NCI-H748 (cell line): ENCODE measurements around the gene EHBP1L1.
A peak's percentile ranks its signal among the peaks of the same experiment; 100 is the strongest.

Source experiments
- DNase-seq: peaks from one replicate; lab custom pipeline; 2025; ENCODE audit not compliant: unreplicated experiment; lab: John Stamatoyannopoulos, UW

The EHBP1L1 gene

DNA sequence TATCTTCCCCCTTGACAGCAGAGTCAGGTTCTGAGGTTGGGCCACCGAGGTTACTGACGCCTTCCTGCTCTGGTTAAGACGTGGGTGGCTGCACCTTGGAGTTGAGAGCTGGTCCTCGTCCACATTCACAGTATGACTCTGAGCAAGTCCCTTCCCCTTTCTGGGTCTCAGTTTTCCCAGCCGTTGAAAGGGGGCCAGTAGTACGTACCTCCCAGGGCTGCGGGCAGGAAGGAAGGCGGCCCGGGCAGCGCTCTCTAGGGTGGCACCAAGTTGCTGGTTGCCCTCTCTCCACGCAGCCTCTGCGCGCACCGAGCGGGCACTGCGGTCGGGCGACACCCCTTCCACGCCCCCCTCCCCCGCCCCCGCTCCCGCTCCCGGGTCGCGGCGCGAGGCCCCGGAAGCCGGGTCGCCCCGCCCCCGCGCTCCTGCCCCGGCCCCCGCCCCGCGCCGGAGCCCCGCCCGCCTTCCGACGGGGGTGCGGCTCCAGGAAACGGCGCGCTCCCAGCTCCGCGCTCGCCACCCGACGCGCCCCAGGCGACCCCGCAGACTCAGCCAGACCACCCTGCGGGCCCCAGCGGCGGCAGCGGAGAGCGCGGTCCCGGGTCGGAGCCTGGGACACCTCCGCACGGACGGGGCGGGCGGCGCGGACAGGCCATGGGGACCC lies at the start of gene EHBP1L1:
TSS of gene EHBP1L1 (plus strand) at position 486 of the 664 bp plus-strand sequence. CDS start 250 bp downstream, outside the sequence.
- DNase-seq, result peak; percentile 63

- no peak for DNase-seq
Measured at GRCh38 chr11:65526744-65527143, 49.1 kb upstream of the EHBP1L1 start.

DNA sequence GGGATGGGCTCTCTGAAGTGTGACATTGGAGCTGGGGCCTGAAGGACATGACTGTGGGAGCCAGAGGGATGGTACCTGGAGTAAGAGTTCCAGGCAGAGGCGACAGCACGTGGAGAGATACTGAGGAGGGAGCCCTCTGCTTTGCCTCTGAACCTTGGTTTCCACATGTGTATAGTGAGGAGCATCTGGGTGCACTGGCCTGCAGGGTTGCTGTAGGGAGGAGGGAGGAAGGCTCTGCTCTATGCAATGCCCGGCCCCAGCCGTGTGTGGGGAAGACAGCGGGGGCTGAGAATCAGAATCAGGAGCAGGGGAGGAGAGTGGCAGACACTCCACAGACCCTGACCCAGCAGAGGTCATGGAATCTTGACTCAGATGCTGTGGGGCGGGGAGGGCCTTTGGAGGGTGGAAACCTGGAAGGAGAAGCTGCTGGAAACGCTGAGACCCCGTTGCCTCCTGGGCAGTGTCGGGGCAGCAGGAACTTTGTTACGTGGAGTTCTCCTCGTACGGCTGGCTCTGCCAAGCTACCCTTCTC lies 47.0 kb upstream of the EHBP1L1 start:
- DNase-seq, result no peak

DNA sequence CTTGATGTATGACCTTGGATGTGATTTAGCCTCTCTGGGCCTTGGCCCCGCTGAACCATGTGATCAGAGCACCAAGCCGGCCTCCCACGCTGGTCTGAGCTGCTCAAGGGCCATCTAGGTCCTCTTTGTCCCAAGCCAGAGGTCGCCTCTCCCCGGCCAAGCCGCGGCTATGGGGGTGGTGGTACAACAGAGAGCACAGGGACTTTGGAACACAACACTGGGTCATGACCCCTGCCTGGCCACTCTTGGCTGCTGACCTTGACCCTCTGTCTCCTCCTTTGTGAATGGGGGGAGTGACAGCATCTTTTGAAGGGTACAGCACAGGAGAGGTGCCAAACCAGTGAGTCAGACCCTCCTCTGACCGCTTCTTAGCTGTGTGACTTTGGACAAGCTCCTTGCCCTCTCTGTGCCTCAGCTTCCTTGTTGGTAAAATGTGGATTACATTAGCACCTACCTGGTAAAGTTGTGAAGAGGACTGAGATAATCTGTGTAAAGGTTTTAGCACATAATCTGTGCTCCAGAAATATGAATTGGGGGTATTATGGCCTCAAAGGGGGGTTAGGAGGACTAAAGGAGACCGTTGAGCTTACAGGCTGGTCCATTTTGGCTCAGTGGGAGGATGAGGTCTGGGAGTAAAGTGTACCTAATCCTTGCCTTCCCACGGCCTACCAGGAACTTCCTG lies 46.2 kb upstream of the EHBP1L1 start:
- DNase-seq, result no peak

DNA sequence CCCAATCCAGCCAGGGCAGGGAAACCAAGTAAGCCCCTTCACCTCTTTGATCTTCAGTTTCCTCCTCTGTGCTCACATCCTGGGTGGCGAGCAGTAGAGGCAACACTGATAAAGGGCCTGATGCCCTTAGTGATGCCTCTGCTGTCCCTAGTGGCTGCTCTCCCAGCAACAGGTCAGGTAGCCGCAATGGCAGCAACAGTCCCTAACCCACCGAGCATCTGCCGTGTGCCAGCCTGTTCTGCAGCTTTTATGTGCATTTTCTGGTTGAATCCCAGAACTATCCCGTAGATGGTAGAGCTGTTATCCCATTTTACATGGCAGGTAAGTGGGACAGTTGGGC lies 45.7 kb upstream of the EHBP1L1 start:
- no peak for DNase-seq

GRCh38 chr11:65532388-65533064 lies 43.3 kb upstream of the EHBP1L1 start:
- DNase-seq, result no peak

GRCh38 chr11:65535102-65535501 lies 40.8 kb upstream of the EHBP1L1 start:
- DNase-seq, result no peak

DNA sequence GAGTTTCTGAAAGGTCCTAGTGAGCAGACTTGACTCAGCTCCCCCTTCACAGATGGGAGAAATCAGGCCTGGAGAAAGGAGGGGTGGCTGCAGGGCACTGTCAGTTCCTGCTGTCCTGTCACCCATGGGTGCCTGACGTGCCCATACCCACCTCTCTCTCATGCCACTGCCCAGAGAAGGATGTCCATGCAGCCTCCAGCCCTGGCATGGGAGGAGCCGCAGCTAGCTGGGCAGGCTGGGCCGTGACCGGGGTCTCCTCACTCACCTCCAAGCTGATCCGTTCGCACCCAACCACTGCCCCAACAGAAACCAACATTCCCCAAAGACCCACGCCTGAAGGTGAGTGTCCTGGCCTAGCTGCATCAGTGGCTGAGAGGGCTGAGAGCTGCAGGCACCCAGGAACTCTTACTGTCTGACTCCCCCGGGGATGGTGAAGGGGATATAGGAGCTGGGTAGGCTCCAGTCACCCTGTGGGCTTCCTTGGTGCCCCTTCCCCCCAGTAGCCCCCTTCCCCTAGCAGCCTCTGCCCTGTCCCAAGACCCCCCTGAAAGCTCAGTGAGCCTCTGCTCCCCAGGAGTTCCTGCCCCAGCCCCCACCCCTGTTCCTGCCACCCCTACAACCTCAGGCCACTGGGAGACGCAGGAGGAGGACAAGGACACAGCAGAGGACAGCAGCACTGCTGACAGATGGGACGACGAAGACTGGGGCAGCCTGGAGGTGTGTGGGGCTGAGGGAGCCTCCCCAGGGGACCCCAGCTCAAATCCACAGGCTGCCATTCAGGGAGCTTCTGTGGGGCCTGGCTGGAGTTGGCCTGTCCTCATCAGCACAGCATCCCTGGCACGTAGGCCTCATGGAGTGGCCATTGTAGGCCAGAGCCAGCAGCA lies 39.2 kb upstream of the EHBP1L1 start:
- DNase-seq, result no peak

GRCh38 chr11:65537296-65537597 lies 38.6 kb upstream of the EHBP1L1 start:
- no peak for DNase-seq

GRCh38 chr11:65537620-65538231 lies 38.1 kb upstream of the EHBP1L1 start:
- no peak for DNase-seq

DNA sequence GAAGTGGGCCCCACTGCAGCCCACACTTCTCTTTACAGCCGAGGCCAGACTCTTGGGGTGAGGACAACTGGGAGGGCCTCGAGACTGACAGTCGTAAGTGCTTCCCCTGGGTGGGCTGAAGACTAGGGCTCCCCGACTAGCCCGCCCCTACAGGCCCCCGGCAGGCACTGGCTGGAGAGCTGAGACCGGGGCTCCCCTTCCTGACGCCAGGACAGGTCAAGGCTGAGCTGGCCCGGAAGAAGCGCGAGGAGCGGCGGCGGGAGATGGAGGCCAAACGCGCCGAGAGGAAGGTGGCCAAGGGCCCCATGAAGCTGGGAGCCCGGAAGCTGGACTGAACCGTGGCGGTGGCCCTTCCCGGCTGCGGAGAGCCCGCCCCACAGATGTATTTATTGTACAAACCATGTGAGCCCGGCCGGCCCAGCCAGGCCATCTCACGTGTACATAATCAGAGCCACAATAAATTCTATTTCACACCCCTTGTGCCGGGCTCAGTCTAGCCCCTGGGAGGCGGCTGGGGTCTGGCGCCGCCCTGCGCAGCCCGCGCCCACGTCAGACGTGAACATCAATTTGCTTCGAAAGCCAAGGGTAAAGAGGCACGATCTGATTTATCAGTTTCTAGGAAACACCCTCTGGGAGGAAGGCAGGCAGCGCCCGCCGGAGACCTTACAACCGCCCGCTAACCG lies 37.5 kb upstream of the EHBP1L1 start:
- DNase-seq, result no peak

DNA sequence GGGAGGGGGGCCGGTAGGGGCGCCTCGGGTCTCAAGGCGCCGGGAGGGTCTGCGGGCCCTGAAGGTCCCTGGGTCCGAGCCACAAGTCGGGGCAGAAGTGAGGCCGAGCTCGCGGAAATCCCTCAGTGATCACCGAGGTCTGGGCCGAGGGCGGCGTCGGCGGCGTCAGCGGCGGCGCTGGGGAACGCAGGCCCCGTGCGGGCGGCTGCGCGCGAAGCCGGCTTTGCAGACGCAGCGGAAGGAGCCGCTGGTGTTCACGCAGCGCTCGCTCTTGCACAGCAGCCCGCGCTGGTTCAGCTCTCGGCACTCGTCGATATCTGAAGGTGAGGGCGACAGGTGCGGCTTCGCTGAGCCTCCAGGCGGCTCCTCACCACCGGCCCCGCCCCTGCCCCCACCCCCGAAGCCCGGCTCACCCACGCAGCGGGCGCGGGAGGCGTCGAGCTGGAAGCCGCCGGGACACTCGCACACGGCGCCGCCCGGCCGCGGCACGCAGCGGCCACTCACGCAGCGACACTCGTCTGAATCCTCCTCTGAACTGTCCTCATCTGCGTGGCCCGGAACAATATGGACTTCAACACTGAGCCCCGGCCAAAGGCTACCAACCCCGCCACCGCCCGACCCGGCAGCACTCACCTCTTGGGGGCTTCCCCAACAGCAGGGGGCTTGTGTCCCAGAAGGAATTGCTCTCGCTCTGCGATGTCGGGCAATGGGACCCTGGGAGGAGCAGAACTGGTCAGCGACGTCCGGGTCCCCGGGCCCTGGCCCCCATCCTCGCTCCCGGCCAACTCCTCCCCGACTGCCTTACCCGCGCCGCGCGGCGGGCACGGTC lies 36.7 kb upstream of the EHBP1L1 start:
- peak; percentile 85 for DNase-seq

GRCh38 chr11:65539744-65540289 lies 36.0 kb upstream of the EHBP1L1 start:
- peak; percentile 83 for DNase-seq

DNA sequence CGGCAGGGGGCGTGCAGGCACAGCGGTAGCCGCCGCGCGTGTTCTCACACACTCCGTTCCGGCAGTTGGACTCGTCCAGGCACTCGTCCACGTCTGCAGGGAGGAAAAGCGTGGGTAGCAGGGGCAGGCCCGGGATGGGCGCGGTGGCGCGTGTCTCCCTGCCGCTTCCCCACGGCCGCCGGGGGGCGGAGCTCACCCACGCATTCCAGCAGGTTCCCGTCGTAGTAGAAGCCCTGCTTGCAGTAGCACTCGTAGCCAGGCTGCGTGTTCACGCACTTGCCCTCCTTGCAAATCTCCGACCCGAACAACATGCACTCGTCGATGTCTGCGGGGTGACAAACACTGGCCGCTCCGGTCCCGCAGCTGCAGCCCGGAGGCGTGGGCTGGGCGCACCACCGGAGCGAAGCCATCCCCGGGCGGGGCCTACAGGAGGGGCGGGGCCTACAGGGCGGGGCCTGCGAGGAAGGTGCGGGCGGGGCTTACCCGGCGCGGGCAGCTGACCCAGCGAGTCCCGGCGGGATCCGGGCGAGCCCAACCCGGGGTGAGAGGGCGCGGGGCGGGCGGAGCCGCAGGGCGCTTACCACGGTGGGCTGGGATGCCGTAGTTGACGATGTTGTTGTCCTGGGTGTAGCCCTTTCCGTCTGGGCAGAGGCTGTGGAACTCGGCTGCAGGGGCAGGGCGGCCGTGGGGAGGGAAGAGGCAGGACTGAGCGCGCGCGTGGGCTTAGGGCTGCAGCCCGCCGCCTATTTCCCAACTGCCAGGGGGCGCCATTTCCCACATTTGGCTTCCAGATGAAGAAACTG lies 35.4 kb upstream of the EHBP1L1 start:
- peak; percentile 90 for DNase-seq

DNA sequence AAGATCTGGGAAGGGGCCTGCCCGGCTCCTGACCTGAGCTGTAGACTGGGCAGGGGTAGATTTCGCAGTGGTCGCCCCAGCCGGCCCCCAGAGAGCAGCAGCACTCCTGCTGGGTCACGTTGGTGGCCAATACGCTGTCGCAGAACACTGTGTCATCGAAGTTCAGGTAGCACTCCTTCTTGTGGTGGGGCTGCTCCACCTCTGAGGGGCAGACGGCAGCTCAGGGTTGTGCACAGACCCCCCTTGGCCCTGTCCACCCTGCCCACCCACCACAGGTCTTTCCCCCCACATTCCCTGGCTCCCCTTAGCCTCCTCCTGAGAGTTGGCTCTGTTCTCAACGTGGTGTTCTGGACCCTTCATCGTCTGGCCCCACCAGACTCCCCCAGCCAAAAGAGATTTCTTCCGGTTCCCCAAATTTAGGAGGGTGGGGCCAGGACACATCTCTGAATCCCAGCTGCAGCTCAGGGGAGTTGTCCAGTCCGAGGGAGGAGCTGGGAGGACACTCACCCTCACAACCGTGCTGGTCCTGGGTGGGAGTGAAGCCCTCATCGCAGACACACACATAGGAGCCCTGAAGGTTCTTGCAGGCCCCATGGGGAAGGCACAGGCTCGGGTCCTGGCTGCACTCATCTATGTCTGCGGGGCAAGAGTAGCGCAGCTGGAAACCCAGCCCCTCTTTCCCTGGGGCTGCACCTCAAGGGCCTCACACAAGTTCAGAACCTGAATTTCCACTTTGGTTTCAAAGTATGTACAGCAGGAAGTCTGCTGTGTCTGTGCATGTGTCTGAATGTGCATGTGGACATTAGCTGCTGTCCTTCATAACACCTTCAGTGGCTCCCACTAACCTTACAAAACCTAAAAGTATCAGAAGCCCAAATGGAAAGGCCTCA lies 34.5 kb upstream of the EHBP1L1 start:
- no peak for DNase-seq

DNA sequence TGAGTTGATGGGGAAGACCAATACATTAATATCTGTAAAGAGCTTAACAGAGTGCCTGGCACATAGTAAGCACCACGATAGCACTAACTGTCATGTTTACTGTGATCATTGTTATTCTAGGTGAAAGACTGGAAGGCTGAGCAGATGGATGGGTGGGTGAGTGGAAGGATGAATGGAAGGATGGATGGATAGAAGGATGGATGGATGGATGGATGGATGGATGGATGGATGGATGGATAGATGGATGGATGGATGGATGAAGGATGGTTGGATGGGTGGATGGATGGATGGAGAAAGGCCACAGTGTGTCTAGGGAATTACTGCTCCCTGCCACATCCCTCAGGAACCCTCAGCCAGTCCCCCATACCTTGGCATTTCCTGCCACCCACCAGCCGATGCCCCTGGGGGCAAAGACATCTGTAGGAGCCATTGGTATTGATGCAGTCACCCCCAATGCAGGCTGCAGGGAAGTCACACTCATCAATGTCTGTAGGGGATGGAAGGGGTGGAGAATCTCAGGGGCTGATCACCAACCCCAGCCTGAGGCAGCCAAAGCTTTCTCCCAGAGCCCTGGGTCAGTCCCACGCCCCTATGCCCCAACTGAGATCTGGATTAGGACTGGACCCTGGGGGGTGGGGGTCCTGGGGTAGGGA lies 33.0 kb upstream of the EHBP1L1 start:
- DNase-seq, result no peak

- peak; percentile 43 for DNase-seq
Measured at GRCh38 chr11:65545853-65546216, 30.0 kb upstream of the EHBP1L1 start.
